AG04450 (cell line): ENCODE measurements around the gene ITM2B. TPM values are rescaled to one million over a fixed set of nuclear protein-coding genes. Genes with fewer than 3 reads are reported as not detected.

Source experiments
- CTCF ChIA-PET: fragments of 300-600, 350-600 bp; formaldehyde crosslinking; extraction: SDS; loops from one replicate; lab custom pipeline; 2022; ENCODE audit warnings: antibody characterized with exemption, inconsistent platforms; lab: Charles Lee
- POLR2A ChIA-PET: fragments of 350-600 bp; formaldehyde crosslinking; extraction: SDS; loops from one replicate; lab custom pipeline; 2021; ENCODE audit warnings: antibody characterized with exemption, inconsistent platforms; lab: Yijun Ruan, JAX
- DNase-seq: peaks from one replicate; pipeline ENCODE4 v3.0.0-alpha.2; 2011; ENCODE audit warnings: low read depth, low spot score
- H3K27ac ChIP-seq: one replicate; pipeline ENCODE4 v1.5.1; 2012; ENCODE audit warnings: low read depth, low read length, control low read depth
- H3K27me3 ChIP-seq: one replicate; pipeline ENCODE4 v1.6.0; 2012; ENCODE audit warnings: low read length; ENCODE audit not compliant: control insufficient read depth, insufficient read depth
- H3K4me3 ChIP-seq: 2 replicates; pipeline ENCODE4 v1.5.1; 2011; ENCODE audit warnings: mild to moderate bottlenecking, low read depth, low read length, control low read depth
- H3K9me3 ChIP-seq: 2 replicates; pipeline ENCODE4 v1.5.1; 2012; ENCODE audit warnings: low read length; ENCODE audit not compliant: control insufficient read depth, insufficient read depth
- CTCF ChIP-seq: IDR thresholded peaks from 2 replicates; pipeline ENCODE4 v1.5.1; 2011; ENCODE audit warnings: low read depth, low read length, control low read depth, inconsistent platforms
- polyA plus RNA-seq: library from polyadenylated mRNA; depleted of rRNA; stranded (reverse); fragments of >200 nt; gene quantifications from 2 replicates; pipeline ENCODE4 v1.2.3, GENCODE V29; 2011

The ITM2B gene
- polyA plus RNA-seq, 1 experiment, result 417 TPM

- H3K27me3 ChIP-seq, result peaks cover 16% of the 10 kb centered on the region
- H3K27ac ChIP-seq, result no peak overlapping the region
- no peak for DNase-seq
- ChIA-PET CTCF (no interaction called here), POLR2A (no interaction called here)
- H3K9me3 ChIP-seq, result no peaks in the 10 kb centered on the region
- TF ChIP-seq CTCF, result no peak
- H3K4me3 ChIP-seq, result no peak overlapping the region
Measured at GRCh38 chr13:48292650-48293049, 59.6 kb downstream of the ITM2B start.

- ChIA-PET POLR2A (no interaction called here), CTCF (no interaction called here)
- no peak for DNase-seq
- no peak overlapping the region for H3K4me3 ChIP-seq
- H3K27ac ChIP-seq, result no peak overlapping the region
- peaks cover 16% of the 10 kb centered on the region for H3K27me3 ChIP-seq
- TF ChIP-seq CTCF, result no peak
- no peaks in the 10 kb centered on the region for H3K9me3 ChIP-seq
Measured at GRCh38 chr13:48294653-48295052, 61.6 kb downstream of the ITM2B start.

- Histone ChIP-seq H3K9me3 (no peaks in the 10 kb centered on the region), H3K27me3 (peaks cover 16% of the 10 kb centered on the region), H3K27ac (no peak overlapping the region), H3K4me3 (no peak overlapping the region)
- no peak for DNase-seq
- CTCF ChIA-PET, result no interaction called here
- no peak for TF ChIP-seq CTCF
- POLR2A ChIA-PET, result no interaction called here
Measured at GRCh38 chr13:48295271-48295670, 62.3 kb downstream of the ITM2B start.

- ChIA-PET POLR2A (no interaction called here), CTCF (no interaction called here)
- Histone ChIP-seq H3K9me3 (no peaks in the 10 kb centered on the region), H3K27me3 (peaks cover 13% of the 10 kb centered on the region), H3K27ac (no peak overlapping the region), H3K4me3 (no peak overlapping the region)
- no peak for TF ChIP-seq CTCF
- no peak for DNase-seq
Measured at GRCh38 chr13:48296528-48296927, 63.5 kb downstream of the ITM2B start.

- ChIA-PET POLR2A (no interaction called here), CTCF (interaction anchor here (0.6 kb wide), 1 partner anchor 31 kb away, joined by 4 read pairs; no protein-coding TSS in a partner anchor)
Measured at GRCh38 chr13:48297131-48297786, 64.3 kb downstream of the ITM2B start.

More at GRCh38 chr13:48297131-48297786, 64.3 kb downstream of the ITM2B start:
- DNase-seq, result no peak
- no peak overlapping the region for H3K27ac ChIP-seq
- TF ChIP-seq CTCF, result no peak
- H3K4me3 ChIP-seq, result no peak overlapping the region
- H3K27me3 ChIP-seq, result peaks cover 6% of the 10 kb centered on the region
- H3K9me3 ChIP-seq, result no peaks in the 10 kb centered on the region
